Measurements from ENCODE around the gene SLC7A6. TPM values are rescaled to one million over a fixed set of nuclear protein-coding genes. Genes with fewer than 3 reads are reported as not detected.

The SLC7A6 gene
- total RNA-seq, 1 donor from 2014 or later = 71.9 TPM

DNA sequence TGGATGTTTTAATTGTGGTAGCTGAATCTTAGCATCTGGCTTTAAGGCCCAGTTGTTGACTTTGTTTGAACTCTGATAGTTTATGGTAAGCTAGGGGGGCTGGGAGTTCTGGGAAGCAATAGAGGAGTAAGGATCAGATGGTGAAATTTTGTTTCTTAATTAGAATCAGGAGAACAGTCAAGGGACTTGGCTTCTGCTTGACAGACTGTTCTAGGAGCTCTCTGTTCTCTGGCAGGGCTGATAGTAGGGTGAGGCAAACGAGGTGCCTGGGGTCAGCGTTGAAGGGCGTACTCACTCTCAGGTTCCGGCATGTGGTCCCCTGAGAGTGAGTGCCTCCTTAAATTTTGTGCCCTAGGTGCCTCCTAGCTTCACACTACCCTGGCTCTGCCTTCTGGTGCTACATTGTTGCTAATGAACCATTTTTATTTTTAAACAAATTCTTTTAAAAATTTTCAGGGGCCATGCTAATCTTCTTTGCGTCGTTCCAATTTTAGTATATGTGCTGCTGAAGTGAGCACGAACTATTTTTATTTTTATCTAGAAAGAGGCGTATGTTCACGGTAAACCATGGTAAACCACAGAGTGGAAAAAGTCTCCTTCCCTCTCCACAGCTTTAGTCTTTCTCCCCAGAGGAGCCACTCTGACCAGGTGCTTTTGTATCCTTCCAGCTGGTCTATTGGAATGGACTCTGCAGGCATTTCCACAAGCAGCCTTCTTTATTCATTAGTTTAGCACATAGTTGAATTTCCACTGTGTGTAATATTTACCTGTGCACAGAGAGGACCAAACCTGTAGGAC, 19.7 kb downstream of the SLC7A6 start:
- no peaks in the 10 kb centered on the region for H3K27me3 Mint-ChIP-seq (ENCODE audit: low read depth, unreplicated experiment)
- no peak for DNase-seq (ENCODE audit: low read depth)
- TF ChIP-seq, protein P1, sequence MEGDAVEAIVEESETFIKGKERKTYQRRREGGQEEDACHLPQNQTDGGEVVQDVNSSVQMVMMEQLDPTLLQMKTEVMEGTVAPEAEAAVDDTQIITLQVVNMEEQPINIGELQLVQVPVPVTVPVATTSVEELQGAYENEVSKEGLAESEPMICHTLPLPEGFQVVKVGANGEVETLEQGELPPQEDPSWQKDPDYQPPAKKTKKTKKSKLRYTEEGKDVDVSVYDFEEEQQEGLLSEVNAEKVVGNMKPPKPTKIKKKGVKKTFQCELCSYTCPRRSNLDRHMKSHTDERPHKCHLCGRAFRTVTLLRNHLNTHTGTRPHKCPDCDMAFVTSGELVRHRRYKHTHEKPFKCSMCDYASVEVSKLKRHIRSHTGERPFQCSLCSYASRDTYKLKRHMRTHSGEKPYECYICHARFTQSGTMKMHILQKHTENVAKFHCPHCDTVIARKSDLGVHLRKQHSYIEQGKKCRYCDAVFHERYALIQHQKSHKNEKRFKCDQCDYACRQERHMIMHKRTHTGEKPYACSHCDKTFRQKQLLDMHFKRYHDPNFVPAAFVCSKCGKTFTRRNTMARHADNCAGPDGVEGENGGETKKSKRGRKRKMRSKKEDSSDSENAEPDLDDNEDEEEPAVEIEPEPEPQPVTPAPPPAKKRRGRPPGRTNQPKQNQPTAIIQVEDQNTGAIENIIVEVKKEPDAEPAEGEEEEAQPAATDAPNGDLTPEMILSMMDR (IDR thresholded peaks at IDR 0.05; ENCODE audit: insufficient read depth, low read depth, low read length) = no peak
- no peak for TF ChIP-seq EZH2 (IDR thresholded peaks at IDR 0.05; ENCODE audit: insufficient read depth, low read length)

DNA sequence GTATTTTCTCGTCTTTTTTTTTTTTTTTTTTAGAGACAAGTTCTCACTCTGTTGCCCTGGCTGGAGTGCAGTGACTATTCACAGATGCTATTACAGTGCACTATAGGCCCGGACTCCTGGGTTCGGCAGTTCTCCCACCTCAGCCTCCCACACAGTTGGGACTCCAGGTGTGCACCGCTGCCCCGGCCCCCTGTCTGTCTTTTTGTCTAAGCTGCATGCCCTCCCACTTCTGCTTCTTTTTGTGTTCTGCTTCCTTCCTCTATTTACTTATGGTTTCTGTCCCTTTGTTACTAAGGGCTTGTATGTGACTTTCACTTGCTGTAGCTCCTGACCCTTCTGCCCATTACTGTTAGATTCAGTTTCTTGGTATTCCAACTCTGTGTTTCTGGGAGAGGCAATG, 20.5 kb downstream of the SLC7A6 start:
- Histone ChIP-seq H4K20me1 (ENCODE audit: insufficient read depth, low read length) (peaks cover 81% of the 10 kb centered on the region), H3K4me2 (ENCODE audit: low read length) (no peak overlapping the region), H3K9ac (ENCODE audit: low read length) (no peak overlapping the region), H3K4me1 (ENCODE audit: insufficient read depth, low read length) (peaks cover 13% of the 10 kb centered on the region), H3K4me3 (ENCODE audit: insufficient read depth, low read depth, low read length) (no peak overlapping the region), H3K27me3 (ENCODE audit: insufficient read depth, low read length) (no peaks in the 10 kb centered on the region), H2AFZ (ENCODE audit: low read depth, low read length) (no peak overlapping the region), H3K79me2 (ENCODE audit: insufficient read depth, low read length) (peaks cover 73% of the 10 kb centered on the region), H3K9me3 (ENCODE audit: insufficient read depth, low read depth, low read length) (no peaks in the 10 kb centered on the region), H3K27ac (ENCODE audit: low read depth, low read length) (no peak overlapping the region), H3K36me3 (ENCODE audit: insufficient read depth, low read length) (peaks cover 21% of the 10 kb centered on the region)
- H3K4me1 Mint-ChIP-seq (ENCODE audit: low read depth, unreplicated experiment) = peaks cover 14% of the 10 kb centered on the region
- FAIRE-seq (no peak), DNase-seq (ENCODE audit: low read depth) (no peak)
- H3K9me3 Mint-ChIP-seq (ENCODE audit: unreplicated experiment) = no peaks in the 10 kb centered on the region
- TF ChIP-seq, protein P1 (IDR thresholded peaks at IDR 0.05; ENCODE audit: insufficient read depth, low read depth, low read length) = no peak
- no peak for TF ChIP-seq EZH2 (IDR thresholded peaks at IDR 0.05; ENCODE audit: insufficient read depth, low read length)
- H3K27ac Mint-ChIP-seq (ENCODE audit: unreplicated experiment) = no peak overlapping the region
- H3K27me3 Mint-ChIP-seq (ENCODE audit: low read depth, unreplicated experiment) = no peaks in the 10 kb centered on the region
- H3K4me3 Mint-ChIP-seq (ENCODE audit: unreplicated experiment) = no peak overlapping the region
- peaks cover 27% of the 10 kb centered on the region for H3K36me3 Mint-ChIP-seq (ENCODE audit: low read depth, unreplicated experiment)

More for the DNA sequence above, 19.7 kb downstream of the SLC7A6 start:
- Histone ChIP-seq H3K4me3 (ENCODE audit: insufficient read depth, low read depth, low read length) (no peak overlapping the region), H3K79me2 (ENCODE audit: insufficient read depth, low read length) (peaks cover 76% of the 10 kb centered on the region), H3K9ac (ENCODE audit: low read length) (no peak overlapping the region), H2AFZ (ENCODE audit: low read depth, low read length) (no peak overlapping the region), H3K9me3 (ENCODE audit: insufficient read depth, low read depth, low read length) (no peaks in the 10 kb centered on the region), H3K4me1 (ENCODE audit: insufficient read depth, low read length) (peaks cover 9% of the 10 kb centered on the region), H4K20me1 (ENCODE audit: insufficient read depth, low read length) (peaks cover 78% of the 10 kb centered on the region), H3K36me3 (ENCODE audit: insufficient read depth, low read length) (peaks cover 24% of the 10 kb centered on the region), H3K27ac (ENCODE audit: low read depth, low read length) (no peak overlapping the region), H3K4me2 (ENCODE audit: low read length) (no peak overlapping the region), H3K27me3 (ENCODE audit: insufficient read depth, low read length) (no peaks in the 10 kb centered on the region)
- no peak for FAIRE-seq
- peaks cover 11% of the 10 kb centered on the region for H3K4me1 Mint-ChIP-seq (ENCODE audit: low read depth, unreplicated experiment)
- no peak overlapping the region for H3K27ac Mint-ChIP-seq (ENCODE audit: unreplicated experiment)
- H3K9me3 Mint-ChIP-seq (ENCODE audit: unreplicated experiment) = no peaks in the 10 kb centered on the region
- H3K4me3 Mint-ChIP-seq (ENCODE audit: unreplicated experiment) = no peak overlapping the region
- peaks cover 29% of the 10 kb centered on the region for H3K36me3 Mint-ChIP-seq (ENCODE audit: low read depth, unreplicated experiment)

DNA sequence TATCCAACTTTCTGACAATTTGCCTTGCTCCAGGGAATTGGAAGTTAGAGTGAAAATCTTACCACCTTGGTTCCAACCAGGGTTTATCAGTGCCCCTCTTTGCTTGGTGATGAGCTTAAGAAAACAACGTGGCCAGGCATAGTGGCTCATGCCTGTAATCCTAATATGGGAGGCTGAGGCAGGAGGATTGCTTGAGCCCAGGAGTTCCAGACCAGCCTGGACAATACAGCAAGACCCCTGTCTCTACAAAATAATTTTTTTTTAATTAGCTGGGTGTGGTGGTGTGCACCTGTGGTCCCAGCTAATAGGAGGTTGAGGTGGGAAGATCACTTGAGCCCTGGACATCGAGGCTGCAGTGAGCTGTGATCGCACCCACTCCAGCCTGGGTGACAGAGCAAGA, 21.4 kb downstream of the SLC7A6 start:
- FAIRE-seq = no peak
- no peak overlapping the region for H3K4me3 Mint-ChIP-seq (ENCODE audit: unreplicated experiment)
- no peak for DNase-seq (ENCODE audit: low read depth)
- H3K36me3 Mint-ChIP-seq (ENCODE audit: low read depth, unreplicated experiment) = peaks cover 24% of the 10 kb centered on the region
- Histone ChIP-seq H2AFZ (ENCODE audit: low read depth, low read length) (no peak overlapping the region), H3K27ac (ENCODE audit: low read depth, low read length) (no peak overlapping the region), H3K4me1 (ENCODE audit: insufficient read depth, low read length) (peaks cover 17% of the 10 kb centered on the region), H3K27me3 (ENCODE audit: insufficient read depth, low read length) (no peaks in the 10 kb centered on the region), H3K9me3 (ENCODE audit: insufficient read depth, low read depth, low read length) (no peaks in the 10 kb centered on the region), H3K36me3 (ENCODE audit: insufficient read depth, low read length) (peaks cover 21% of the 10 kb centered on the region), H3K9ac (ENCODE audit: low read length) (no peak overlapping the region), H3K79me2 (ENCODE audit: insufficient read depth, low read length) (peaks cover 65% of the 10 kb centered on the region), H3K4me3 (ENCODE audit: insufficient read depth, low read depth, low read length) (no peak overlapping the region), H3K4me2 (ENCODE audit: low read length) (no peak overlapping the region), H4K20me1 (ENCODE audit: insufficient read depth, low read length) (peaks cover 81% of the 10 kb centered on the region)
- H3K9me3 Mint-ChIP-seq (ENCODE audit: unreplicated experiment) = no peaks in the 10 kb centered on the region
- no peak overlapping the region for H3K27ac Mint-ChIP-seq (ENCODE audit: unreplicated experiment)
- peaks cover 19% of the 10 kb centered on the region for H3K4me1 Mint-ChIP-seq (ENCODE audit: low read depth, unreplicated experiment)
- no peaks in the 10 kb centered on the region for H3K27me3 Mint-ChIP-seq (ENCODE audit: low read depth, unreplicated experiment)
- TF ChIP-seq, protein P1 (IDR thresholded peaks at IDR 0.05; ENCODE audit: insufficient read depth, low read depth, low read length) = no peak
- no peak for TF ChIP-seq EZH2 (IDR thresholded peaks at IDR 0.05; ENCODE audit: insufficient read depth, low read length)
